Liver (tissue), 9 donors: Measurements from ENCODE around the gene TBC1D8B. TPM values are rescaled to one million over a fixed set of nuclear protein-coding genes. Genes with fewer than 3 reads are reported as not detected.

Experiments
- DNase-seq: peaks from one replicate; pipeline ENCODE4 v3.0.0-alpha.2; 2017; ENCODE audit warnings: low spot score
- H3K27ac ChIP-seq, 2 donors: one replicate each; pipeline ENCODE4 v1.7.0; 2013; ENCODE audit warnings: inconsistent platforms in 2 of 2, low read length in 2 of 2, control low read depth in 1 of 2, low read depth in 1 of 2, mild to moderate bottlenecking in 1 of 2
- H3K27me3 ChIP-seq, 4 donors: one replicate each; pipeline versions ENCODE4 v1.6.1 to v1.7.0; 2013; ENCODE audit warnings: low read length in 3 of 4, inconsistent platforms in 1 of 4, mild to moderate bottlenecking in 1 of 4, moderate library complexity in 1 of 4; ENCODE audit not compliant: control insufficient read depth in 4 of 4, insufficient read depth in 4 of 4
- H3K36me3 ChIP-seq, 4 donors: one replicate each; pipeline versions ENCODE4 v1.6.1 to v1.7.0; 2013; ENCODE audit warnings: low read length in 3 of 4, mild to moderate bottlenecking in 3 of 4, low read depth in 1 of 4, moderate library complexity in 1 of 4; ENCODE audit not compliant: control insufficient read depth in 4 of 4, insufficient read depth in 3 of 4
- H3K4me1 ChIP-seq, 4 donors: one replicate each; pipeline versions ENCODE4 v1.6.1 to v1.7.0; 2013; ENCODE audit warnings: low read length in 3 of 4, mild to moderate bottlenecking in 3 of 4, moderate library complexity in 1 of 4; ENCODE audit not compliant: control insufficient read depth in 4 of 4, insufficient read depth in 4 of 4
- H3K4me3 ChIP-seq, 3 donors: one replicate each; pipeline versions ENCODE4 v1.6.1 to v1.7.0; 2013; ENCODE audit warnings: low read length in 3 of 3, control low read depth in 1 of 3, low read depth in 1 of 3, mild to moderate bottlenecking in 1 of 3
- H3K9ac ChIP-seq, 2 donors: one replicate each; pipeline ENCODE4 v1.7.0; 2013; ENCODE audit warnings: low read length in 2 of 2, mild to moderate bottlenecking in 2 of 2, moderate library complexity in 2 of 2, control low read depth in 1 of 2, low read depth in 1 of 2
- H3K9me3 ChIP-seq, 4 donors: one replicate each; pipeline versions ENCODE4 v1.6.1 to v1.7.0; 2013; ENCODE audit warnings: low read length in 3 of 4; ENCODE audit not compliant: control insufficient read depth in 4 of 4
- ATF3 ChIP-seq: IDR thresholded peaks from 2 replicates; pipeline ENCODE4 v1.6.1; 2016; ENCODE audit warnings: antibody characterized with exemption
- CTCF ChIP-seq: fragments of 150-350 bp; IDR thresholded peaks from 2 replicates; pipeline ENCODE4 v1.5.1; 2017; ENCODE audit warnings: improper control_type of control experiment, low read depth, low read length; ENCODE audit not compliant: missing input control
- EGR1 ChIP-seq, 2 donors: IDR thresholded peaks; 2 replicates each; pipeline ENCODE4 v1.6.1; 2016 to 2018; ENCODE audit warnings: antibody characterized with exemption in 2 of 2, low read depth in 2 of 2
- FOXA1 ChIP-seq: IDR thresholded peaks from 2 replicates; pipeline ENCODE4 v1.6.1; 2016; ENCODE audit warnings: antibody characterized with exemption
- FOXA2 ChIP-seq: IDR thresholded peaks from 2 replicates; pipeline ENCODE4 v1.6.1; 2016; ENCODE audit warnings: antibody characterized with exemption
- GABPA ChIP-seq, 2 donors: IDR thresholded peaks in 1 of 2; conservative IDR thresholded peaks in 1 of 2; 2 replicates each; pipeline ENCODE4 v1.6.1; 2016; ENCODE audit warnings: antibody characterized with exemption in 2 of 2, mild to moderate bottlenecking in 1 of 2, moderate library complexity in 1 of 2
- HNF4A ChIP-seq, 2 donors: conservative IDR thresholded peaks; 2 replicates each; pipeline ENCODE4 v1.6.1; 2016; ENCODE audit warnings: antibody characterized with exemption in 2 of 2, mild to moderate bottlenecking in 2 of 2
- HNF4G ChIP-seq: IDR thresholded peaks from 2 replicates; pipeline ENCODE4 v1.6.1; 2016; ENCODE audit warnings: antibody characterized with exemption
- JUND ChIP-seq, 2 donors: IDR thresholded peaks; 2 replicates each; pipeline ENCODE4 v1.6.1; 2016; ENCODE audit warnings: antibody characterized with exemption in 2 of 2
- NR2F2 ChIP-seq: IDR thresholded peaks from 2 replicates; pipeline ENCODE4 v1.6.1; 2016; ENCODE audit warnings: antibody characterized with exemption
- RAD21 ChIP-seq, 2 donors: IDR thresholded peaks; 2 replicates each; pipeline ENCODE4 v1.6.1; 2016; ENCODE audit warnings: antibody characterized with exemption in 2 of 2, mild to moderate bottlenecking in 2 of 2
- REST ChIP-seq: IDR thresholded peaks from 2 replicates; pipeline ENCODE4 v1.6.1; 2016; ENCODE audit warnings: antibody characterized with exemption, mild to moderate bottlenecking
- RXRA ChIP-seq, 2 donors: IDR thresholded peaks; 2 replicates each; pipeline ENCODE4 v1.6.1; 2017 to 2018; ENCODE audit warnings: antibody characterized with exemption in 2 of 2, mild to moderate bottlenecking in 1 of 2
- SP1 ChIP-seq: IDR thresholded peaks from 2 replicates; pipeline ENCODE4 v1.6.1; 2018; ENCODE audit warnings: antibody characterized with exemption, mild to moderate bottlenecking
- TAF1 ChIP-seq: conservative IDR thresholded peaks from 2 replicates; pipeline ENCODE4 v1.6.1; 2016; ENCODE audit warnings: antibody characterized with exemption, mild to moderate bottlenecking
- YY1 ChIP-seq: IDR thresholded peaks from 2 replicates; pipeline ENCODE4 v1.6.1; 2016; ENCODE audit warnings: antibody characterized with exemption, mild to moderate bottlenecking
- WGBS: extraction: QIAGEN DNeasy Blood & Tissue Kit; methylation state at CpG from one replicate; pipeline ENCODE4 v1.1.7; 2013; 5-methylcytosine and 5-hydroxymethylcytosine counted together
- polyA plus RNA-seq, 2 donors: library from polyadenylated mRNA; stranded (reverse) in 1 of 2; unstranded in 1 of 2; fragments of 200-250 nt in 1 of 2; fragments of >200 nt in 1 of 2; fragmentation: Nextera tagmentation in 1 of 2; extraction: Ambion mirVana in 1 of 2; gene quantifications; one replicate each; pipeline versions ENCODE4 v1.2.1 to v1.2.3, GENCODE V29; 2013 to 2015
- total RNA-seq, 2 donors: library from RNA; depleted of rRNA; stranded (reverse); fragments of >200 nt; gene quantifications; one replicate each; pipeline ENCODE4 v1.2.3, GENCODE V29; 2014
- TF ChIP-seq, protein P1 (sequence below): IDR thresholded peaks from 2 replicates; pipeline ENCODE4 v1.6.1; 2016; ENCODE audit warnings: antibody characterized with exemption
- TF ChIP-seq, protein P2 (sequence below): IDR thresholded peaks from 2 replicates; pipeline ENCODE4 v1.6.1; 2016; ENCODE audit warnings: antibody characterized with exemption
- donor health status: healthy.
- donor health status: healthy.
- donor health status: healthy.
- donor health status: healthy.
- donor health status: healthy.

TBC1D8B gene
- total and polyA plus RNA-seq, 4 donors: 3.7 to 12.1 (median 4.7) TPM

- H3K27ac ChIP-seq: peak overlapping the region in 1 of 2 donors; percentile 67
- no peak overlapping the region for H3K9ac ChIP-seq
- 24% methylated on average over 1 of the region's 1 CpG for WGBS
- TF ChIP-seq SP1 (peak; percentile 68), ATF3 (no peak), FOXA1 (no peak), GABPA (IDR thresholded peaks at IDR 0.05 in 1 of 2, conservative IDR thresholded peaks at IDR 0.05 in 1 of 2) (no peak), JUND (IDR thresholded peaks at IDR 0.05) (peak in 1 of 2 donors; percentile 25), EGR1 (IDR thresholded peaks at IDR 0.05; ENCODE audit: low read depth in 2 of 2) (no peak), TAF1 (peak; percentile 33), YY1 (peak; percentile 43), REST (no peak), FOXA2 (no peak), HNF4A (conservative IDR thresholded peaks at IDR 0.05) (peak; percentile 83 to 87), HNF4G (peak; percentile 41), NR2F2 (no peak), CTCF (no peak), RAD21 (IDR thresholded peaks at IDR 0.05) (peak in 1 of 2 donors; percentile 41), RXRA (IDR thresholded peaks at IDR 0.05) (peak in 1 of 2 donors; percentile 40)
- TF ChIP-seq, protein P1, sequence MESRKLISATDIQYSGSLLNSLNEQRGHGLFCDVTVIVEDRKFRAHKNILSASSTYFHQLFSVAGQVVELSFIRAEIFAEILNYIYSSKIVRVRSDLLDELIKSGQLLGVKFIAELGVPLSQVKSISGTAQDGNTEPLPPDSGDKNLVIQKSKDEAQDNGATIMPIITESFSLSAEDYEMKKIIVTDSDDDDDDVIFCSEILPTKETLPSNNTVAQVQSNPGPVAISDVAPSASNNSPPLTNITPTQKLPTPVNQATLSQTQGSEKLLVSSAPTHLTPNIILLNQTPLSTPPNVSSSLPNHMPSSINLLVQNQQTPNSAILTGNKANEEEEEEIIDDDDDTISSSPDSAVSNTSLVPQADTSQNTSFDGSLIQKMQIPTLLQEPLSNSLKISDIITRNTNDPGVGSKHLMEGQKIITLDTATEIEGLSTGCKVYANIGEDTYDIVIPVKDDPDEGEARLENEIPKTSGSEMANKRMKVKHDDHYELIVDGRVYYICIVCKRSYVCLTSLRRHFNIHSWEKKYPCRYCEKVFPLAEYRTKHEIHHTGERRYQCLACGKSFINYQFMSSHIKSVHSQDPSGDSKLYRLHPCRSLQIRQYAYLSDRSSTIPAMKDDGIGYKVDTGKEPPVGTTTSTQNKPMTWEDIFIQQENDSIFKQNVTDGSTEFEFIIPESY: no peak
- TF ChIP-seq, protein P2, sequence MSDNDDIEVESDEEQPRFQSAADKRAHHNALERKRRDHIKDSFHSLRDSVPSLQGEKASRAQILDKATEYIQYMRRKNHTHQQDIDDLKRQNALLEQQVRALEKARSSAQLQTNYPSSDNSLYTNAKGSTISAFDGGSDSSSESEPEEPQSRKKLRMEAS: peak; percentile 18
- H3K9me3 ChIP-seq: peaks cover 0 to 1% (median 0%) of the 10 kb centered on the region in 4 donors
- H3K4me3 ChIP-seq: no peak overlapping the region
- no peaks in the 10 kb centered on the region for H3K27me3 ChIP-seq
- no peak for DNase-seq
- peaks cover 0 to 11% (median 4%) of the 10 kb centered on the region in 4 donors for H3K4me1 ChIP-seq
- H3K36me3 ChIP-seq: no peaks in the 10 kb centered on the region
Measured at GRCh38 chrX:106780664-106781377, 21.7 kb upstream of the TBC1D8B start.
